Breast epithelium (tissue), 4 donors: ENCODE measurements around the gene DAPK2. TPM values are rescaled to one million over a fixed set of nuclear protein-coding genes. Genes with fewer than 3 reads are reported as not detected.
A peak's percentile ranks its signal among the peaks of the same experiment; 100 is the strongest.

Experiments
- DNase-seq, 2 donors: peaks; one replicate each; pipeline ENCODE4 v3.0.0-alpha.2; 2019; ENCODE audit warnings: low spot score in 2 of 2
- H3K27ac ChIP-seq, 2 donors: fragments of 200-600 bp; sonication (generic) in 1 of 2; one replicate each; pipeline ENCODE4 v1.5.1; 2016 to 2019; ENCODE audit warnings: mild to moderate bottlenecking in 1 of 2
- H3K27me3 ChIP-seq, 2 donors: fragments of 200-600 bp; sonication (generic) in 1 of 2; one replicate each; pipeline versions ENCODE4 v1.5.1 to v1.6.0; 2017 to 2019; ENCODE audit warnings: control low read depth in 1 of 2, mild to moderate bottlenecking in 1 of 2
- H3K36me3 ChIP-seq: fragments of 200-600 bp; one replicate; pipeline ENCODE4 v1.5.1; 2019
- H3K4me1 ChIP-seq, 2 donors: fragments of 200-600 bp; sonication (generic); one replicate each; pipeline ENCODE4 v1.5.1; 2016 to 2019; ENCODE audit warnings: control low read depth in 1 of 2
- H3K4me3 ChIP-seq, 3 donors: fragments of 200-600 bp; sonication (generic); 1 replicate in 2 of 3; 2 replicates in 1 of 3; pipeline ENCODE4 v1.5.1; 2016 to 2019; ENCODE audit warnings: mild to moderate bottlenecking in 3 of 3, moderate library complexity in 2 of 3
- H3K9me3 ChIP-seq, 2 donors: fragments of 200-600 bp; sonication (generic) in 1 of 2; one replicate each; pipeline ENCODE4 v1.5.1; 2016 to 2019; ENCODE audit warnings: control low read depth in 1 of 2
- POLR2A ChIP-seq: fragments of 450-650 bp; IDR thresholded peaks from one replicate; pipeline ENCODE4 v1.6.1; 2016; ENCODE audit warnings: antibody characterized with exemption, mild to moderate bottlenecking, moderate library complexity
- POLR2AphosphoS5 ChIP-seq, 3 donors: sonication (generic); formaldehyde crosslinking; IDR thresholded peaks; one replicate each; pipeline ENCODE4 v1.6.1; 2017; ENCODE audit warnings: antibody characterized with exemption in 3 of 3
- intact Hi-C: fragments of 100-400 bp; cut with DNase I; formaldehyde crosslinking; loops from one replicate; pipeline ENCODE4 v1.15.1; 2023; ENCODE audit warnings: low total_unique reads
- total RNA-seq, 3 donors: library from RNA; depleted of rRNA; stranded (reverse); fragments of >200 nt; gene quantifications; one replicate each; pipeline ENCODE4 v1.1.0, GENCODE V29; 2016
- TF ChIP-seq, protein P1 (sequence below), 3 donors: fragments of 450-650 bp; IDR thresholded peaks; one replicate each; pipeline ENCODE4 v1.5.1; 2016 to 2017; ENCODE audit warnings: antibody characterized with exemption in 3 of 3, mild to moderate bottlenecking in 3 of 3, moderate library complexity in 3 of 3

DAPK2 gene
- total RNA-seq, 3 donors from 2014 or later, result 23.6 to 37.3 (median 29.6) TPM

DNA sequence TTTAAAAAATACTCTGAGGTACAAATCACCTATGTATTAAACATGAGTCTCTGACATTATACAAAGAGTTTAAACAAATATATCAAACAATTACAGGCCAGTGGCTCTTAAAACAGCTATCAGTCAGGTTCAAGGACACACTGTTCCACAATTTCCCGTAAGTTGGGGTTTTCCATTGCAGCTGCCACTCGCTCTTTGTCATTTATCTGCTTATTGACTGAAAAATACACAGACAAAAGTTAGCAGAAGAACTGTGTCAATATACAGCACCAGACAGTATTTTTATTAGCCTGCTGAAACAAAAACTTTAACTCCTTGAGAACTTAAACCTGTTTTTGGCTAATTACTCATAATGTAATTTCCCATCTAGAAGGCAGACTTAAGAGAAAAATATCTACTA is 26.5 kb upstream of the DAPK2 start:
- H3K4me3 ChIP-seq, result no peak overlapping the region
- no peaks in the 10 kb centered on the region for H3K4me1 ChIP-seq
- H3K27me3 ChIP-seq, result no peaks in the 10 kb centered on the region
- no peak for DNase-seq
- no peaks in the 10 kb centered on the region for H3K9me3 ChIP-seq
- intact Hi-C loops, result no loop called here
- H3K36me3 ChIP-seq, result no peaks in the 10 kb centered on the region
- TF ChIP-seq POLR2A (no peak), POLR2AphosphoS5 (IDR thresholded peaks at IDR 0.05) (no peak)
- TF ChIP-seq, protein P1, sequence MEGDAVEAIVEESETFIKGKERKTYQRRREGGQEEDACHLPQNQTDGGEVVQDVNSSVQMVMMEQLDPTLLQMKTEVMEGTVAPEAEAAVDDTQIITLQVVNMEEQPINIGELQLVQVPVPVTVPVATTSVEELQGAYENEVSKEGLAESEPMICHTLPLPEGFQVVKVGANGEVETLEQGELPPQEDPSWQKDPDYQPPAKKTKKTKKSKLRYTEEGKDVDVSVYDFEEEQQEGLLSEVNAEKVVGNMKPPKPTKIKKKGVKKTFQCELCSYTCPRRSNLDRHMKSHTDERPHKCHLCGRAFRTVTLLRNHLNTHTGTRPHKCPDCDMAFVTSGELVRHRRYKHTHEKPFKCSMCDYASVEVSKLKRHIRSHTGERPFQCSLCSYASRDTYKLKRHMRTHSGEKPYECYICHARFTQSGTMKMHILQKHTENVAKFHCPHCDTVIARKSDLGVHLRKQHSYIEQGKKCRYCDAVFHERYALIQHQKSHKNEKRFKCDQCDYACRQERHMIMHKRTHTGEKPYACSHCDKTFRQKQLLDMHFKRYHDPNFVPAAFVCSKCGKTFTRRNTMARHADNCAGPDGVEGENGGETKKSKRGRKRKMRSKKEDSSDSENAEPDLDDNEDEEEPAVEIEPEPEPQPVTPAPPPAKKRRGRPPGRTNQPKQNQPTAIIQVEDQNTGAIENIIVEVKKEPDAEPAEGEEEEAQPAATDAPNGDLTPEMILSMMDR (IDR thresholded peaks at IDR 0.05), result no peak
- H3K27ac ChIP-seq, result no peak overlapping the region

DNA sequence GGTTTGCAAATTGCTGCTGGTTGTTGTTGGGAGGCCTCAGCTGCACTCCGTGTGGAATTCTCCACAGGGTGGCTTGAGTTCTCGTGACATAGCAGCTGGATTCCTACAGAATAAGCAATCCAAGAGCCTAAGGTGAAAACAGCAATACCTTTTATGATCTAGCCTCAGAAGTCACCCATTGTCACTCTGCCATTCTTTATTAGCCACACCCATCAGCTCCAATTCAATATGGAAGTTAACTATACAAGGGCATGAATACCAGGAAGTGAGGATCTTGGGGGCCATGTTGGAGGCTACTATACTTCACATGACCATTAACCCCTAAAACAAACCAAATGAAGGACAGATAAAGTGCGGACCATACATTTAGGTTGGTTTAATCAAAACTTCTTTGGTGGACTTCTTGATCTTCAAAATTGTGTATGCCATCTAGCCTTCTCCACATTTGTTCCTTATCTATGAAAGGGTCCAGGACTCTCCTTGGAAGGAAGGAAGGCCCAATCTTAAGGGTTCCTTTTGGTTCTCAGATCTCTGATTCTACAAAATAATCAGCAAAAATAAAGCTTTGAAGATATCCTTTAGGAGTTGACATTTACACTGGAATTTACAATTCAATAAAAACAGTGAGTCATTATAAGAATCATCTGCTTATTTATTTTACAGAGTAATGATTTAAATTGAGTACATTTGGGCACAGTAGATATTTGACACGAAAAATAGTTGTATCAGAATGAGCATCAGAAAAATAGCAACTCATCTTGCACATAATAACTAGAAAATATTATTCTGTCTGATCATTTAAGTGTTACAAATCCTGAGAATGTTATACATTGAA is 25.9 kb upstream of the DAPK2 start:
- Histone ChIP-seq H3K36me3 (no peaks in the 10 kb centered on the region), H3K27me3 (no peaks in the 10 kb centered on the region), H3K4me1 (no peaks in the 10 kb centered on the region), H3K4me3 (no peak overlapping the region), H3K27ac (peak overlapping the region; percentile 80 to 88), H3K9me3 (no peaks in the 10 kb centered on the region)
- DNase-seq, result no peak
- no peak for TF ChIP-seq POLR2A
- no peak for TF ChIP-seq POLR2AphosphoS5 (IDR thresholded peaks at IDR 0.05)
- TF ChIP-seq, protein P1 (IDR thresholded peaks at IDR 0.05), result no peak
- intact Hi-C loops, result no loop called here

DNA sequence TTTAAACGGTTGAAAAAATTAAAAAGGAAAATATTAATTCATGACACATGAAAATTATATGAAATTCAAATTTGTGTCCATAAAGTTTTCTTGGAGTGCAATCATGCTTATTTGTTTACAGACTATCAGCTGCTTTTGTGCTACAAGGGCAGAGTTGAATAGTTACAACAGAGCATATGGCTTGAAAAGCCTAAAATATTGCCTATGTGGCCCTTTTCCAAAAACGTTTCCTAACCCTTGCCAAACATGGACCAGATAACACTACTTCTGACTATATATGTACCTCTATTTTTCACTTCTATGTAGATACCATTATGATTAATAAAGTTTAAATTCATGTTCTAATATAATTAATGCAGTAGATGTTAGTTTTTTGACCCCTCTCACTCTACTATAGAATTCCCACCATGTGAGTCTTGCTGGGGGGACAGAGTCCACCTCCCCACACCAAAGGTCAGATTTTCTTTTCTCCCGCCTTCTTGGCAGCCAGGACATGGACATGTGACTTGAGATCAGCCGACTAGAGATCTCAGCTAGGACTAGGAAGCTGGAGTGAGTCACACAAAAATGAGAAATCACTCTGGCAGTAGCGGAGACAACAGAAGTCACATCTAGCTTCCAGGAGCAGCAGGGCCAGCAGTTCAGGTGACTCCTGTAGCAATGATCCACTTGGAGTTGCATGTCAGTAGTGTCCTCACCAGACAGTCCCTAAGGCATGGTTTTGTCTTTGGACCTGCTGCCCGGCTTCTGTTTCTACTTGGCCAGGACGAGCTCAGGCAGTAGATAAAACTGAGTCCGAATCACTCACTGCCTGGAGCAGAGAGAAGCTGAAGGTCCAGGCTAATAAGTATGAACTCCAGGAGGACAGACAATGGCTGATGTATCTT is 24.9 kb upstream of the DAPK2 start:
- no peaks in the 10 kb centered on the region for H3K4me1 ChIP-seq
- H3K4me3 ChIP-seq, result no peak overlapping the region
- intact Hi-C loops, result no loop called here
- H3K9me3 ChIP-seq, result no peaks in the 10 kb centered on the region
- no peak for TF ChIP-seq POLR2A
- peak in 2 of 3 donors; percentile 30 to 86 for TF ChIP-seq POLR2AphosphoS5 (IDR thresholded peaks at IDR 0.05)
- DNase-seq, result peak in 1 of 2 donors; percentile 50
- peak overlapping the region; percentile 80 to 88 for H3K27ac ChIP-seq
- H3K27me3 ChIP-seq, result no peaks in the 10 kb centered on the region
- H3K36me3 ChIP-seq, result no peaks in the 10 kb centered on the region

DNA sequence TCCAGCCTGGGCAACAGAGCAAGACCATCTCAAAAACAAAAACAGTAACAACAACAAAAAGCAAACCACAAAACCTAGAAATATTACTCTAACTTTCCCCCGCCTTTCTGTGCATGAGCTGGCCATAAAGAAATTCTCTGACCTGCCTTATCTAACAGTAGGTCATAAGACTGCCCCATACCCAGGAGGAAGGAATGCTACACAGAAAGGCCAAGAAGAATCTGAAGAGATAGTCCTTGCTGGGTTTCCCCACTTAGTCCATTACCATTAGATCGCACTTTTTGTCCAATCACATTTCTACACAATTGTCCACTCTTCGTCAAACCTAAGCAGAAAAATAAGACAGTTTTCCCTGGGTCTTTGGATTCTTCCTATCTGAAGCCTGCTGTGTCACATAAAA is 23.8 kb upstream of the DAPK2 start:
- DNase-seq, result no peak
- Histone ChIP-seq H3K27ac (peak overlapping the region; percentile 80 to 88), H3K9me3 (no peaks in the 10 kb centered on the region), H3K4me3 (no peak overlapping the region), H3K4me1 (no peaks in the 10 kb centered on the region), H3K36me3 (no peaks in the 10 kb centered on the region), H3K27me3 (no peaks in the 10 kb centered on the region)
- intact Hi-C loops, result no loop called here
- TF ChIP-seq POLR2AphosphoS5 (IDR thresholded peaks at IDR 0.05), result no peak
- no peak for TF ChIP-seq POLR2A
- TF ChIP-seq, protein P1 (IDR thresholded peaks at IDR 0.05), result no peak

DNA sequence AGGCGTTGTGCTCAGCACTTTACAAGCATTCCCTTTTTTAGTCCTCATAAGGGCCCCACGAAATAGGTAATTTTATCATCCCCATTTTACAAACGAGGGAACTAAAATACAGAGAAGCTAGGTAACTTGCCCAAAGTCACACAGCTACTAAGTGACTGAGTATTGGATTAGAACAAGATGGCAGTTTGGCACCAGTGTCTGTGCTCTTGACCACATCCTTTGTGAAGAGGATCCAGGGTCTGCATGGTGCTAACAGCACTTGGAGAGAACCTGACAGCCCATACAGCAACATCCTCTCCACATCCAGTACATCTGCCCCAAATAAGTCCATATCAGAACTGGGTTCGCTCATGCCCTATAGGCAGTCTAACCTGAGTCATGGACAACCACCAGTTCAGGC is 21.8 kb upstream of the DAPK2 start:
- no peak overlapping the region for H3K4me3 ChIP-seq
- intact Hi-C loops, result loop anchor here (5.0 kb wide), 1 partner anchor 316 kb away; no protein-coding TSS in a partner anchor
- TF ChIP-seq, protein P1 (IDR thresholded peaks at IDR 0.05), result no peak
- TF ChIP-seq POLR2A (no peak), POLR2AphosphoS5 (IDR thresholded peaks at IDR 0.05) (no peak)
- no peaks in the 10 kb centered on the region for H3K27me3 ChIP-seq
- DNase-seq, result no peak
- no peaks in the 10 kb centered on the region for H3K9me3 ChIP-seq
- peak overlapping the region in 1 of 2 donors; percentile 60 for H3K27ac ChIP-seq
- no peaks in the 10 kb centered on the region for H3K36me3 ChIP-seq
- H3K4me1 ChIP-seq, result no peaks in the 10 kb centered on the region
